ENCODE results near the gene HHATL. TPM values are rescaled to one million over a fixed set of nuclear protein-coding genes. Genes with fewer than 3 reads are reported as not detected.

Gene HHATL
- total RNA-seq, 1 experiment from 2014 or later: not detected

- DNase-seq (ENCODE audit: low read depth, low spot score): no peak
- no peak for TF ChIP-seq SIN3A (IDR thresholded peaks at IDR 0.05; ENCODE audit: borderline replicate concordance, insufficient read depth, low read depth, low read length)
- TF ChIP-seq REST (IDR thresholded peaks at IDR 0.05; ENCODE audit: insufficient read depth in 1 of 2, low read depth in 2 of 2, low read length in 1 of 2): no peak
- TF ChIP-seq TCF7L2 (IDR thresholded peaks at IDR 0.05; ENCODE audit: low read depth, low read length): no peak
- no peak for TF ChIP-seq CTCF (IDR thresholded peaks at IDR 0.05)
- no peak for TF ChIP-seq POLR2AphosphoS5 (IDR thresholded peaks at IDR 0.05; ENCODE audit: low read depth, low read length)
- Histone ChIP-seq H3K9me3 (ENCODE audit: control insufficient read depth, insufficient read depth, low read depth, low read length) (no peaks in the 10 kb centered on the region), H3K36me3 (ENCODE audit: control insufficient read depth, insufficient read depth, low read length) (no peaks in the 10 kb centered on the region), H3K27me3 (ENCODE audit: control insufficient read depth, insufficient read depth, low read length) (no peaks in the 10 kb centered on the region), H3K4me1 (ENCODE audit: control insufficient read depth, insufficient read depth, low read length) (no peaks in the 10 kb centered on the region), H3K4me3 (ENCODE audit: low read depth in 2 of 2, low read length in 2 of 2) (no peak overlapping the region), H3K27ac (ENCODE audit: low read length) (no peak overlapping the region)
- in situ Hi-C loops (cut with HindIII; ENCODE audit: low pct_unique_long_range_greater_than_20kb, low sequenced_read_pairs) (no loop called here), intact Hi-C loops (cut with micrococcal nuclease; ENCODE audit: unreplicated experiment) (loop anchor here (5.0 kb wide), 1 partner anchor 87 kb away; the partner anchor contains the start of gene ZBTB47)
- ChIA-PET POLR2A (no interaction called here), CTCF (no interaction called here)
- no peak for ATAC-seq
- no TSS peak for BruUV-seq (replicated peaks)
Observed at GRCh38 chr3:42739401-42740158, 37.0 kb upstream of the HHATL start.

GRCh38 chr3:42736531-42736930, 33.9 kb upstream of the HHATL start:
- ATAC-seq (no peak), DNase-seq (ENCODE audit: low read depth, low spot score) (no peak)
- Histone ChIP-seq H3K4me1 (ENCODE audit: control insufficient read depth, insufficient read depth, low read length) (no peaks in the 10 kb centered on the region), H3K4me3 (ENCODE audit: low read depth in 2 of 2, low read length in 2 of 2) (no peak overlapping the region), H3K27ac (ENCODE audit: low read length) (no peak overlapping the region), H3K36me3 (ENCODE audit: control insufficient read depth, insufficient read depth, low read length) (no peaks in the 10 kb centered on the region), H3K9me3 (ENCODE audit: control insufficient read depth, insufficient read depth, low read depth, low read length) (no peaks in the 10 kb centered on the region), H3K27me3 (ENCODE audit: control insufficient read depth, insufficient read depth, low read length) (no peaks in the 10 kb centered on the region)
- no peak for TF ChIP-seq SIN3A (IDR thresholded peaks at IDR 0.05; ENCODE audit: borderline replicate concordance, insufficient read depth, low read depth, low read length)
- TF ChIP-seq REST (IDR thresholded peaks at IDR 0.05; ENCODE audit: insufficient read depth in 1 of 2, low read depth in 2 of 2, low read length in 1 of 2): no peak
- no peak for TF ChIP-seq POLR2AphosphoS5 (IDR thresholded peaks at IDR 0.05; ENCODE audit: low read depth, low read length)
- TF ChIP-seq TCF7L2 (IDR thresholded peaks at IDR 0.05; ENCODE audit: low read depth, low read length): no peak
- no peak for TF ChIP-seq CTCF (IDR thresholded peaks at IDR 0.05)
- no TSS peak for BruUV-seq (replicated peaks)
- ChIA-PET POLR2A (no interaction called here), CTCF (no interaction called here)
- in situ Hi-C loops (cut with HindIII; ENCODE audit: low pct_unique_long_range_greater_than_20kb, low sequenced_read_pairs): no loop called here
- intact Hi-C loops (cut with micrococcal nuclease; ENCODE audit: unreplicated experiment): no loop called here

All from Panc1 (cell line).